D721Med (cell line): ENCODE results near the gene KLHL36.

Source experiments
- DNase-seq: peaks from one replicate; pipeline ENCODE4 v3.0.0; 2011; ENCODE audit warnings: low spot score; ENCODE audit not compliant: insufficient read length
- FAIRE-seq: peaks from 2 replicates; lab custom pipeline; 2011; peaks lifted over from hg19 to GRCh38; lab: Jason Lieb, UNC
- CTCF ChIP-seq: IDR thresholded peaks from 2 replicates; pipeline ENCODE4 v1.5.1; 2012; ENCODE audit warnings: mild to moderate bottlenecking, control low read depth; ENCODE audit not compliant: insufficient read depth; ENCODE audit errors: missing control alignments

KLHL36 gene

GRCh38 chr16:84656649-84657048 is 8.3 kb downstream of the KLHL36 start:
- no peak for TF ChIP-seq CTCF
- FAIRE-seq = no peak
- DNase-seq = no peak

- FAIRE-seq = no peak
- no peak for DNase-seq
- TF ChIP-seq CTCF = no peak
Observed at GRCh38 chr16:84657229-84657837, 9.0 kb downstream of the KLHL36 start.

DNA sequence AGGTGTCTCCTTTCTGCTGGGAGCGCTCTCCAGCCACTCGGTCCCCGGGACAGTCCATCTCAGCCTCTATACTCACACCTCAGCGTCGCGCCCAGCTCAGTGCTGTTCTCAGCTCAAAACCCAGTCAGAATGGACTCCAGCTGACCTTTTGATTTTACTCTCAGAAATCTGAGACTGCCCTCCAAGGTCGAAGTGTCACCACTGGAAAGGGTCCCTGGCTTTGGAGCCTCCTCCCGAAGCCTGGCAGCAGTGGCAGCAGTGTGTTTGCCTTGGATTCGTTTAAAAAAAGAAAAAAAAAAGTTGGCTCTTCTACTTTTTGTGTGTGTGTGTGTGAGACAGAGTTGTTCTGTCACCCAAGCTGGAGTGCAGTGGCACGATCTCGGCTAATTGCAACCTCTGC is 10.4 kb downstream of the KLHL36 start:
- no peak for TF ChIP-seq CTCF
- FAIRE-seq (no peak), DNase-seq (no peak)

- no peak for DNase-seq
- no peak for FAIRE-seq
Observed at GRCh38 chr16:84659656-84660300, 11.5 kb downstream of the KLHL36 start.

GRCh38 chr16:84660973-84661372 is 12.7 kb downstream of the KLHL36 start:
- no peak for FAIRE-seq
- no peak for TF ChIP-seq CTCF
- no peak for DNase-seq

More at GRCh38 chr16:84659656-84660300, 11.5 kb downstream of the KLHL36 start:
- no peak for TF ChIP-seq CTCF

DNA sequence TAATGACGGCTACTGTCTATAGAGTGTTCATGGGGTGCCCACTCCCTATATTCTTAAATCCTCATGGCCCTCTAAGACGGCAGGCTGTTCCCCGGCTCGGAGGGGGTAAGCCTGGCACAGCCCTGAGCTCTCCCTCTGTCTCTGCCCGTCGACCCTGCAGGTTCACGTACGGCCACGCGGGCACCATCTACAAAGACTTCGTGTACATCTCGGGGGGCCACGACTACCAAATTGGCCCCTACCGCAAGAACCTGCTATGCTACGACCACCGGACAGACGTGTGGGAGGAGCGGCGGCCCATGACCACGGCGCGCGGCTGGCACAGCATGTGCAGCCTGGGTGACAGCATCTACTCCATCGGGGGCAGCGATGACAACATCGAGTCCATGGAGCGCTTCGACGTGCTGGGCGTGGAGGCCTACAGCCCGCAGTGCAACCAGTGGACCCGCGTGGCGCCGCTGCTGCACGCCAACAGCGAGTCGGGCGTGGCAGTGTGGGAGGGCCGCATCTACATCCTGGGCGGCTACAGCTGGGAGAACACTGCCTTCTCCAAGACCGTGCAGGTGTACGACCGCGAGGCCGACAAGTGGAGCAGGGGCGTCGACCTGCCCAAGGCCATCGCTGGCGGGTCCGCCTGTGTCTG is 13.2 kb downstream of the KLHL36 start:
- no peak for TF ChIP-seq CTCF
- no peak for FAIRE-seq
- DNase-seq = no peak

- DNase-seq = no peak
- FAIRE-seq = no peak
- no peak for TF ChIP-seq CTCF
Observed at GRCh38 chr16:84662471-84662870, 14.2 kb downstream of the KLHL36 start.
